ENCODE results near the gene SASH1.

Gene SASH1

DNA sequence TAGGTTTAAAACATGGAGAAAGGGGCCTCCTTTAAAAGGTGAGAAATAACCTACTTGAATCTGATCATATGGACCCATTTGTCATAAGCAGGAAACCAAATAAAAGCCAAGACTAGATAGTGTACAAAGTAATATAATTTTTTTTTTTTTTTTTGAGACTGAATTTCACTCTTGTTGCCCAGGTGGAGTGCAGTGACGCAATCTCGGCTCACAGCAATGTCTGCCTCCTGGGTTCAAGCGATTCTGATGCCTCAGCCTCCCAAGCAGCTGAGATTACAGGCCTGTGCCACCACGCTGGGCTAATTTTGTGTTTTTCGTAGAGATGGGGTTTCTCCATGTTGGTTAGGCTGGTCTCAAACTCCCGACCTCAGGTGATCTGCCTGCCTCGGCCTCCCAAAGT, 89.2 kb downstream of the SASH1 start:
- DNase-seq (ENCODE audit: low spot score), result no peak

DNA sequence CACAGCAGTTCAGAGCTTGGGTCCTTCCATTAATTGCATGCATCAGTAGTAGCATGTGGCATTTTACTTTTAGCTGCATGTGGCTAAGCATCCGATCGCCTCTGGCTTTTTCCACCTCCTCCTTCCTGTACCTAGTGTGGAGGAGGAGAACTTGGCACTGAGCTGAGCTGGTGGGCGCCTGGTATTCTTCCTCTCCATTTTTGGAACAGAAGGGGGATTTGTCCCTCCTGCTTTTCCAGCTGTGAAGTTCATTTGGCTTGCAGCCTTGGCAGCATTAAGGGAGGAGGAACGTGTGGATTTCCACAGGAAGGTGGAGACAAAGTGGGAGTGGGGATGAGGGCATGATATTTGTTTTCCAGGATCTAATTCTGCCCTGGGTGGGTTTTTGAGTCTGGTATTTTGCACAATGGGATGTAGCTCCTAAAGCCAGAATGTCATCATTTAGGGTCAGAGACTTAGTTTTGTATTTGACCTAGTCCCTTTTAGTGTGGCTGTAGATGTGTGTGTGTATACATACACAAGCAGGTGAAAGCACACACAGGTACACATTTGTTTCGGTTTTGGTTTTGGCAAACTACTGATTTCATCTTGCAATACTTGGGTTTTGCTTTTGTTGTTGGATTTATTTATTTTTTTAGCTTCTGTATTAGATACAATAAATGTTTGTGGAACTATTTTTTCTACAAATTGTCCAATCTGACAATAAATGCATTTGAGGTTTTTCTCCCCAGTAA, 90.0 kb downstream of the SASH1 start:
- no peak for DNase-seq (ENCODE audit: low spot score)

DNA sequence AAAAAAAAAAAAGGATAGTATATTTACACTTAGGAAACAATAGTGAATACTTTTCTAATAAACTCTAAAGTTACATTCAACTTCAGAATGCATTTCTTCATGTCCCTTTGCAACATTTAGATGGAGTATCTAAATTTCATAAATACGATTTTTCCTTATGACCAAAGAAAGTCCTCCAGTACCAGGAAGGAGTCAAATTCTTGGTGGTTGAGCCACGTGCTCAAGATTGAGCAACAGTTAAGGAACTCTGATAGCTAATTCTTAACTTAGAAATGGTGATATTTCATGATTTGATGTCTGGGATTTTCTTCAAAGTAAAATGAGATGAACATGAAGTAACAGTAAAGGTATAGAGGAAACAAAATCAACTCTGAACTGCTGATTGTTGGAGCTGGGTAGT, 92.7 kb downstream of the SASH1 start:
- no peak for DNase-seq (ENCODE audit: low spot score)

DNA sequence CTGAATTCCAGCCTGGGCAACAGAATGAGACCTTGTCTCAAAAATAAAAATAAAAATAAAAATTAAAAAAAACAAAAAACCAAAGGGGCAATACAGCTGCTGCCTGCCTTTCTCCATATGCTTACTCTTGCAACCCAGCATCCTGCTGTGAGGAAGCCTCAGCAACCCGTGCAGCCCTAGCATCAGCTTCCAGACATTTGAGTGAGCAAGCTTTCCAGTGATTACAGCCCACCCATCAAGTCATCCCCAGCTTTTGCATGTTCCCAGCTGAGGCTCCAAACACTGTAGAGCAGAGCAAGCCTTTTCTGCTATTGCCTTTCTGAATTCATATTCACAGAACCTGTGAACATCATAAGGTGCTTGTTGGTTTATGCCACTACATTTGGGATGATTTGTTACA, 93.8 kb downstream of the SASH1 start:
- DNase-seq (ENCODE audit: low spot score), result no peak

DNA sequence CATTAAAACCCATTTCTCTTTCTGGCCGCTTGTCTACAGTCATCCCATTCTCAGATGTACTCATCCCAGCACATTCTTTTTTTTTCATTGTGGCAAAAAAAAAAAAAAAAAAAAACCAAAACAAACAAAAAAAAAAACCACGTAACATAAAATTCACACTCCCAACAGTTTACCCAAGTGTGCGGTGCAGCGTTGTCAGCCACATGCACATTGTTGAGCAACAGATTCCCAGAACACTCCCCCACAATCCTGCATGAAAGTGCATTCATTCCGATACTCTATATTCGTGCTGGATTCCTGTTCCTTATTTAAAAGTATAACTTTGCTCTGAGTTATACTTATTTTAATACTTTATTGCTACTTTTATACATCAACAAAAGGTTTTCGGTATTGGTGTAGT, 96.0 kb downstream of the SASH1 start:
- DNase-seq (ENCODE audit: low spot score), result no peak

DNA sequence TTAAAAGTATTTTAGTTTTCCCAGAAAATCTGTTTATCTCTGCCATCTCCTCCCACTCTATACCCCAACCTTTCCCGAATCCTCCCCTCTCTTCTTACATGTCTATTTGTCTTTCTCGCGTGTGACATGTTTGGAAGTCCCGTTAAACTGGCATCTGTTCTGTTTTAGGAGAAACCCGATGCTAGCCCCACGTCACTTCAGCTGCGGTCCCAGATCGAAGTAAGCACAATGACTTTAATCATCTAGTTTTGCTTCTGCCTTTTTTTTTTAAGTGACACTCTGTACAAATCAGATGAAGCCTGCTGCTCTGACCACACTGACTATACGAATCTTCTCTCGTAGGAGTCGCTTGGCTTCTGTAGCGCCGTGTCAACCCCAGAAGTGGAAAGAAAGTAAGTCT, 97.4 kb downstream of the SASH1 start:
- no peak for DNase-seq (ENCODE audit: low spot score)

DNA sequence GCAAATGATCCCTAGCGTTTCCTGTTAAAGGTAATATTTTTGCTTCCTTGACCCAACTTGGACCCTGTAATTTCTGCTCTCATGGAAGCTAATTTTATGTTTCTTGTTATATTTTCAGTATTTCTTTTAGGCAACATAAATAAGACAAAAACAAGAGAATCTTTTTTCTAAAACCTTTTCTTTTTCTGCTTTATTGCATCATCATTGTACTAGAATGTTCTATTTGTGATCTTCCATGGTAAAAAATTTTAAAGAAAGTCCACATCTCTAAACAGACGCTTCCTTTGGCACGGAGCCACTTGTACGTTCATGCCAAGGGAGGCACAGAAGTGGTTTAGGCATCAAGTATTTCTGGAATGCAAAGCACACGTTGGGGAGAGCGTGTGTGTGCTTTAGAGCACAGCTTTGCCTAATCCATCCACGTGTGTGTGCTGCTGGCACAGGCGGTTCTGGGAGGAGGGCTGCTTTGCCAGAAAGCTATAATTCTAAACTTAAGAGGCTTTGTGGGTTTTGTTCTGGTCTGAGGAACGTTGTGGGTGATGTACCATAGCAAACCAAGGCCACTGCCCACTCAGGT, 98.3 kb downstream of the SASH1 start:
- no peak for DNase-seq (ENCODE audit: low spot score)

DNA sequence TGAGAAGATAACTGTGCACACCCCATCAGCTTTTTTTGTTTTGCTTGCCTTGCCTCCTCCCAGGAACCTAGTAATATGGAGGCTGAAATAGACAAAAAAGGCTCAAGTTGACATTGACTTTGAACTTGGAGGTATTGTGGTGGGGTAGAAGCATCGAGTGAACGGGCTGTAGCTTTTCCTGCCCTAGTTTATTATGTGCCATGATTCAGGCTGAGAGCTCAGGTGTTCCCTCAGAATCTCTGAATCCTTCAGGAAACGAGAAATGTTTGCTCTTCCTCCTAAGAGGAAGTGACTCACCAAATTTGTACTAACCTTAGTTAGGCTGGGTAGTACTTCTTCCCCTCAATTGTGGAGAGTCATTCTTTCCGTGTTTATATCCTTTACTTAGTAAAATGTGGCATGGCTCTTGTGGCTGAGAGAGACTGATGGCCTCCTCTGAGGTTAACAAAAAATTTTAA, 98.8 kb downstream of the SASH1 start:
- DNase-seq (ENCODE audit: low spot score), result no peak

DNA sequence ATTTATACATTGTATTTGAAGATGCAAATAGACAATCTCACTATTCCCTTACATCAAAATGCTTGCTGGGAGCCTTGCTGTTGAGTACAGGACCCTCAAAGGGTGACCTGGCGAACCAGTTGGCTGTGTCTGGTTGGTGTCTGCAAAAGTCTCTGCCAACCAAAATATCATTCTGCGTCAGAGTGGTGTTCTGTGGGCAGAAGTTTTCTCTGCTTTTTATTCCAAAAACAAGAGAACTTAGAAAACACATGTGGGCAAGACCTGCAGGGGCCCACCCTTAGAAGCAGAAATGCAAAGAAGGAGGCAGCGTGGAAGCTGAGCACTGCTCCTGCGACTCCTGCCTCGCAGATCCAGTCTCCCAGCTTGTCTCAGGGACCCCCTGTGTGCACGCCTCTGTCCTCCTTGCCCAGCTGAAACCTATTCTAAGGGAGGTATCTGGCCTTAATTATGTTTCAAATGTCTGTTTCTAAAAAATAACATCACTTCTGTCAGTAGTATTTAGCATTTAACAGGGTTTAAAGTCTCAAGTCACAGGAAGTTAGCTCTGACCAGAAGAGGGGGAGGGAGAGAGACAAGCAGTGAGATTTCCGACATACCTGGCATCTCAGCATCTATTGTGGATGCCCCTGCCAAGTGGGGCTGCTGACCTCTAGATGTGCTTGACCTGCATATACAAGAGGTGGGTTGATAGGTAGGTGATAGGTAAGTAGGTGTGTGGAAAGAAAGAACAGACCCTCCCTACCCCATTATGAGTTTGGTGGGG, 101.3 kb downstream of the SASH1 start:
- DNase-seq (ENCODE audit: low spot score), result no peak

DNA sequence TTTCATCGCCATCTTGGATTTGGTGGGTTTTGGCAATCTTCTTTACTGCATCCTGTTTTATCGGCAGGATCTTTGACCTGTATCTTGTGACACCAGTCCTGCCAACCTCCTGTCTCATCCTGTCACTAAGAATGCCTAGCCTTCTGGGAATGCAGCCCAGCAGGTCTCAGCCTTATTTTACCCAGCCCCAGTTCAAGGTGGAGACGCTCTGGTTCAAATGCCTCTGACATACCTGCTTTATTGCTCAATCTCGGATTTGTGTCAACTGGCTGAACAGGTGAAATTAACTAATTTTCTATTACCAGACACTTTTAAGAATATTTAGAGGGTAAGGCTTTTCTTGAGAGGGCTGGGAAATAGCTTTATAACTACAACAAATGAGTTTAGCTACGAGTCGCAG, 102.5 kb downstream of the SASH1 start:
- no peak for DNase-seq (ENCODE audit: low spot score)

DNA sequence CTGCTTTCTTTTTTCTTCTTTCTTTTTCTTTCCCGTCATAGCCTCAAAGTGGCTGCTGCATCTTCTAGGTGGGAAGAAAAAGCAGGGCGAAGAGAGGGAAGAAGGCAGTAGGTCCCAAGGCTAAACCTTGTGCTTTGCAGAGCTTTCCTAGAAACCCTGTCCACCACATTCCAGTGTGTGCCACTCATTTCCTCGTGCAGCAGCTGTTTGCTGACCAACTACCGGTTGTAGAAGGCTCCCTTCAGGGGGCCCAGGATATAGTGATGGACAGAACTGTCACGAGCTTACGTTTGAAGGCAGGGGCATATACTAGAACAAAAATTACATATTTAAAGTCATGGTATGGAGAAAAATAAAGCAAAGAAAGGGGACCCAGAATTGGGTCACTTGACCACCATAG, 103.0 kb downstream of the SASH1 start:
- no peak for DNase-seq (ENCODE audit: low spot score)

DNA sequence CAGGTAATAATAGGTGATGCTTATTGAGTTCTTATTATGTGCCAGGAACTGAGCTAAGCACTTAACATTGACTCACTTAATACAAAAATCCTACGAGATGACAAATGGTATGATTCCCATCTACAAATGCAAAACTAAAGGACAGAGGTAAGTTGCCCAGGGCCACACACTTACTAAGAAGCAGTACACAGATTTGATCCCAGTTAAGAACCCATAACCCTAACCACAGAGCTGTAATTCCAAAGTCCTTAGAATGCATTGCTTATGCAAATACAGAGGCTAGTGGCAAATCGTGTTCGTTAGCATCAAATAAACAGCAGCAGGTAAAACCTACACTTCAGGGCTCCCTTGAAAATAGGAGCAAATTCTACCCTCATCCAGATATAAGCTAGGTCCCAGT, 104.0 kb downstream of the SASH1 start:
- DNase-seq (ENCODE audit: low spot score), result no peak

DNA sequence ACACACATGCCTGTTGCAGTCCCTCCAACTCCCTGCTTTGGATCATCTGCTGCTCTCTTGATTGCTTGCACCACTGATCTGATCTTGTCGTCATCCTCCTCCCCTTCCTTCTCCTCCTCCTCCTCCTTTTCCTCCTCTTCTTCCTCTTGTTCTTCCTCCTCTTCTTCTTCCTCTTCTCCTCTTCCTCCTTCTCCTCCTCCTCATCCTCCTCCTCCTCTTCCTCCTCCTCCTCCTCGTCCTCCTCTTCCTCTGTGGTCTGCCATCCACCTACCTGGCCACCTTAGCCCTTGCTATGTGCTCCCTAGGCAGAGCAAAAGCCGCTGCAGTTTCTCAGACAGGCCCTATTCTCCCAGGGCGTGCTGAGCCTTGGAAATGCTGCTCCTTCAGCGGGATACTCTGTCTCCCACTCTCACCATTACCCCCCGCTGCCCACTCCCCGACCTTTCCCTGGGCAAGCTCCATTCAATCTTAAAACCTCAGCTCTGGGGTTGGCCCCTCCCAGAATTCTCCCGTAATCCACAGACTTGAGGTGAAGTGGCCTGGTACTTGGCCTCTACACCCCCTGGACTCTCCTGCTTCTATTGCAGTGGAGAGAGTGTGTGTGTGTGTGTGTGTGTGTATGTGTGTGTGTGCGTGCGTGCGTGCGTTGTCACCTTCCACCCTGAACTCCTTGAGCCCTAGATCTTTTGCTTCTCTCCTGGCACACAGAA, 105.0 kb downstream of the SASH1 start:
- DNase-seq (ENCODE audit: low spot score), result no peak

DNA sequence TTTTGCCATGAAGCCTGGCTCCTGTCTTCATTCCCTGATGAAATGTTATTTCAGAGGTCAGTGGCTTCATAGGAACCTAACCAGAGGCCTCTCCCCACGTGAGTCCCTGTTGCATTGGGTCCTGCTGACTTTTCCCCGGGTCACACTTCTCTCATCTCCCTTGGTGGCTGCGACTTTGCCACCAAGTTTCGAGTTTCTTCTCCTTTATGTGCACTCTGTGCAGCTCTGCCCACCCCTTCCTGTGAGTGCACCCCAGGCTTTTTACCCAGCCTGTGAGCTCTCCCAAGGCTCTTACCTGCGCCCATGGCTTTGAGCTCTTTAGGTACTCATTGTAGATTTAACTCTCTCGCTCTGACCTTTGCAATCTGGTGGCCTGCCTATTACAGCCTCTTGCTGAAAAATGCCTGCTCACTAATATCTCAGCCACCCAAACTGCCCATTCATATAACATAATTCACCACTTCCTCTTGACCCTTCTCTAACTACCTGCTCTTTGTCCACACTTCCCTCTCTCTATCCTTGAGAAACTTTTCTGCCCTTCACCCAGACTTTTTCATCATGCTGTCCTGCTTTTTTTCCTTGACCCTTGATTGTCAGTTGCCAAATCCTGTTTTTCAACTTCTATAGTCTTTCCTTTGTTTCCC, 105.9 kb downstream of the SASH1 start:
- no peak for DNase-seq (ENCODE audit: low spot score)

DNA sequence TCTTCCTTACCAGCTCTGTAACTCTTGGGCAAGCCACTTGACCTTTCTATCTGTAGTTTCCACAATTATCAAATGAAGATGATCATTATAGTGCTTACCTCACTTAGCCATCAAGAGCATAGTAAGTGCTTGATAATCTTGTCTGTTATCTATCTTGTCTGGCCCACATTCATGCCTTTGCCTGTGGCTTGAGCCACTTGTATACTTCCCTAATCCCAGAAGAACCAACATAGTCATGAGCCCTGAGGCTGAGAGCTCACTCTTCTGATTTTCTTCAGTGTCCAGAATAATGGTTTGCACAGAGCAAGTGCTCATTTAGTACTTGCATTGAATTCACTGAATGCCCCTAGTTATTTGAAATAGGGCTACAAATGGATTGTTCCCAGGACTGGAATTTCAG, 108.2 kb downstream of the SASH1 start:
- DNase-seq (ENCODE audit: low spot score), result no peak

DNA sequence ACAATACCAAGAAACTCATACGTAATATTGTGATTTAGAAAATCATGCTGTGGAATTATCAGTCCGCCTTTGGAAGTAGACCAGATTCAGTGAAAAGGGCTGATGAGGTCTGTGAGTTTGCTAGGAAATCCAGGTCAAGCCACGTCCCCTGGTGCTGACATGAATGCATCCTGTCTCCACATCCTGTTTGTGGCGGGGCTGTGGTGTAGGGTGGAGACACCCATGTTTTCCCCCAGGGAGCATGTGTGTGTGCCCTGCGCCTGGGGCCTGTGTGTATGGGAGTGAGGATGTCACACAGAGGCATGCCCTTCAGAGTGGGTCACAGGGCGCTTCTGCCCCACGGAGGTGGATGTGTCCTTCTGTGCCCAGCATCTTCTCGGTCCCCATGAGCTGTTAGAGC, 109.1 kb downstream of the SASH1 start:
- no peak for DNase-seq (ENCODE audit: low spot score)

DNA sequence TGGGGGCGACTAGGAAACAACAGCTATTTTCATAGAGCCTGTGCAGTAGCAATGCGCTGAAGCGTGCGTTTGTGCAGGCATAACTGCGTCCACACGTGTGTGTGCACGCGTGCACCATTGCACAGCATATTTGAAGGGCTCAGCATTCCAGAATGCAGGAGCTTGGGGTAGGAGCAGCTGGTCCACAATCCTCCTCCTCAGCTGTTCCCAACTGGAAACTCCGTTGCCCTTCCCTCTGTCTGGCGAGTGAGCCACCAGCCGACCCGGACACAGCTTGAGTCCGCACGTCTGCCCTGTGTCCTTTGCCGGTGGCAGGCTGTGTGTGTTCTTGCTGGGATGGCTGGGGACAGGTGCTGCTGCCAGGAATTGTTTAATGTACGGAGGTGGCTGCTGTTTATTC, 110.2 kb downstream of the SASH1 start:
- no peak for DNase-seq (ENCODE audit: low spot score)

DNA sequence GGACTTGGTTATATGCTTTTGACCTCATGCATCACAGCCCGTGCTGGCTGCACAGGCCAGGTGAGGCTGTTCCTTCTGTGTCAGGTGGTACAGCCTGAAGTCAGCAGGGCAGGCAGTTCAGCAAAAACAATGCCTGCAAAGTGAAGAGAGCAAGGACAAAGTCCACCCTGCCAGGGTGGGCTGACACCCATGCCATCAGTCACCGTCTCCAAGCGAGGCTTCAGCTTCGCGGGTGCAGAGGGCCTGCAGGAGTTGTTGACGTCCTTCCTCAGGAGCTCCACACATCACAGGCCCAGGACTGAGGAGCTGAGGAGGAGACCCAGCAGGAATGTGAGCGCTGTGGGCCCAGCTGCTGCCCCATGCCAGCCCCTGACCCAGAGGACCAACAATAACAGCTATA, 111.3 kb downstream of the SASH1 start:
- DNase-seq (ENCODE audit: low spot score), result no peak

DNA sequence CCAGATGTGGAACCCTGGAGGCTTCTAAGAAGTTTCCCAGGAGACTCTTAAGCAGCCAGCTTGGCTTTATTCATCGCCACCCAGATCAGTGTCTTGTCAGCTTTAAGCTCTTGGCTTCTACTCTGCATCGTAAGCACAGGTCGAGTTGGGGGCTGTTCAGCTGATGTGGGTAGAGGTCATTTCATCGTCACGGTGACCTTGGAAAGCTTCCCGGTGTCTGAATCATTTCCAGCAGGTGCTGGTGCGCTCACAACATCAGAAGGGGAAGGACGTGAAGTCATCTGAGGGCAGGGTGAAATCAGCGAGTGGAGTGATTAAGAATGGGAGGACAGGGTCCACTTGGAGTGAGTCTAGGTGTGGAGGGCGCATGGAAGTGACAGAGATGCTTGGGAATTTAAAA, 112.6 kb downstream of the SASH1 start:
- DNase-seq (ENCODE audit: low spot score), result no peak

DNA sequence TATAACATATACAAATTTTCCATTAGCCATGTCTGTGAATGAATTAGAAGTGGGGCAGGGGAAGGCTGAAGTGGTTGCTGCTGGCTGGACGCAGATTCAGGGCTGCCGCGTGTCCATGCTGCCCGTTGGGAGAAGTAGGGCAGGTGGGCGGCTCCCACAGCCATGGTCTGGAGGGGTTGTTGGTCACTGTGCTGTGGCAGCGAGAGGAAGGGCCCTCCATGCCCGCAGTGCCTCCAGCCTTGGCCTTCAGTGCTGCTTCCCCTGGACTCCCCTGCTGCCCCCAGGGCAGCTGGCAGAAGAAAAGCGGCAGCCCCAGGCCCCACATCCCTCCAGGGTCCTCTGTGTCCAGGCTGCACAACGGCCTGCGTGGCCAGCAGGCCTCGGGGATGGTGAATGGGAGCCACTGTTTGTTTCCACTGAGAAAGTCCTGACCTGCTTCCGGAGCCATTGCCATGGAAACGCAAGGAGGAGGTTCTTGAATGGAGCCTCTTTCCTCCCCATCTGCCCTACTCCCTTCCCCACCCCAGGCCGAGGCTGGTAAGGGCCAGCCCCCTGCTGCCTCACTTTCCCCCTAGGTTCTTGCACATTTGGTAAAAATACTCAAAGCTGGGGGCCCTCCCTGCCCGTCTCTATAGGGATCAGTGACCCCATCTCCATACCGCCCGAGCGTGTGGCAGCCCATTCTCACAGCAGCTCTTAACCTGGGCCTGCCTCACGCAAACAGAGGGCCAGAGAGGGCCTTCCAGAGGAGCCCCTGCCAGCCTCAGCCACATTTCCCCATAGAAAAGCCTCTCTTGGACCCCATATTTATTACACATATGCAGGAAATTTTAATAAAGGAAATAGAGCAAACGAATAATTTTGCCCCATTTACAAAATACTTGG, 113.3 kb downstream of the SASH1 start:
- DNase-seq (ENCODE audit: low spot score), result no peak

Measured in SK-N-DZ (cell line).